Measurements from ENCODE around the gene MYRIP.

GRCh38 chr3:40262331-40262730 lies 452.9 kb downstream of the MYRIP start:
- TF ChIP-seq EZH2 (IDR thresholded peaks at IDR 0.05), result no peak
- no peak for TF ChIP-seq POLR2AphosphoS5 (IDR thresholded peaks at IDR 0.05; ENCODE audit: borderline replicate concordance, low read depth, low read length)
